Bronchial epithelial cell (primary cell): ENCODE data around the gene SLC23A2. TPM values are rescaled to one million over a fixed set of nuclear protein-coding genes. Genes with fewer than 3 reads are reported as not detected.

ENCODE experiments used
- DNase-seq: peaks from one replicate; pipeline ENCODE4 v3.0.0-alpha.2; 2010; ENCODE audit warnings: low read depth
- FAIRE-seq: peaks from 2 replicates; lab custom pipeline; 2011; peaks lifted over from hg19 to GRCh38; lab: Jason Lieb, UNC
- H3K27me3 ChIP-seq: 2 replicates; pipeline ENCODE4 v1.5.1; 2011; ENCODE audit warnings: low read length; ENCODE audit not compliant: control insufficient read depth, insufficient read depth
- H3K36me3 ChIP-seq: 2 replicates; pipeline ENCODE4 v1.5.1; 2011; ENCODE audit warnings: low read length; ENCODE audit not compliant: control insufficient read depth, insufficient read depth
- H3K4me3 ChIP-seq: 2 replicates; pipeline ENCODE4 v1.5.1; 2011; ENCODE audit warnings: mild to moderate bottlenecking, low read depth, low read length, control low read depth
- CTCF ChIP-seq: IDR thresholded peaks from 2 replicates; pipeline ENCODE4 v1.5.1; 2011; ENCODE audit warnings: mild to moderate bottlenecking, moderate library complexity, low read length, control low read depth, inconsistent platforms; ENCODE audit not compliant: insufficient read depth, severe bottlenecking
- total RNA-seq: library from RNA; depleted of rRNA; stranded (reverse); fragments of >200 nt; gene quantifications from 2 replicates; pipeline ENCODE4 v1.2.1, GENCODE V29; 2014

SLC23A2 gene
- total RNA-seq, 1 donor from 2014 or later = 7.6 TPM

- Histone ChIP-seq H3K4me3 (no peak overlapping the region), H3K36me3 (no peaks in the 10 kb centered on the region), H3K27me3 (no peaks in the 10 kb centered on the region)
- FAIRE-seq (no peak), DNase-seq (no peak)
- TF ChIP-seq CTCF = no peak
Observed at GRCh38 chr20:4957939-4958362, 43.4 kb downstream of the SLC23A2 start.

- H3K4me3 ChIP-seq = no peak overlapping the region
- FAIRE-seq (no peak), DNase-seq (no peak)
- no peak for TF ChIP-seq CTCF
- H3K27me3 ChIP-seq = no peaks in the 10 kb centered on the region
- no peaks in the 10 kb centered on the region for H3K36me3 ChIP-seq
Observed at GRCh38 chr20:4957187-4957586, 44.1 kb downstream of the SLC23A2 start.

GRCh38 chr20:4956200-4956810 lies 45.0 kb downstream of the SLC23A2 start:
- peak; percentile 60 for DNase-seq
- H3K27me3 ChIP-seq = no peaks in the 10 kb centered on the region
- no peak for FAIRE-seq
- H3K36me3 ChIP-seq = no peaks in the 10 kb centered on the region
- H3K4me3 ChIP-seq = no peak overlapping the region
- peak; percentile 64 for TF ChIP-seq CTCF

GRCh38 chr20:4953881-4954280 lies 47.4 kb downstream of the SLC23A2 start:
- TF ChIP-seq CTCF = no peak
- Histone ChIP-seq H3K36me3 (no peaks in the 10 kb centered on the region), H3K4me3 (no peak overlapping the region), H3K27me3 (no peaks in the 10 kb centered on the region)
- no peak for DNase-seq
- FAIRE-seq = no peak

- FAIRE-seq (no peak), DNase-seq (no peak)
- Histone ChIP-seq H3K36me3 (no peaks in the 10 kb centered on the region), H3K27me3 (no peaks in the 10 kb centered on the region), H3K4me3 (no peak overlapping the region)
- no peak for TF ChIP-seq CTCF
Observed at GRCh38 chr20:4952229-4952628, 49.1 kb downstream of the SLC23A2 start.

GRCh38 chr20:4951299-4951698 lies 50.0 kb downstream of the SLC23A2 start:
- no peaks in the 10 kb centered on the region for H3K27me3 ChIP-seq
- no peak for TF ChIP-seq CTCF
- no peak for FAIRE-seq
- no peaks in the 10 kb centered on the region for H3K36me3 ChIP-seq
- H3K4me3 ChIP-seq = no peak overlapping the region
- DNase-seq = peak; percentile 82
